ENCODE results near the gene CEMIP. TPM values are rescaled to one million over a fixed set of nuclear protein-coding genes. Genes with fewer than 3 reads are reported as not detected.

CEMIP gene
- total RNA-seq, 2 experiments from 2014 or later = not detected

DNA sequence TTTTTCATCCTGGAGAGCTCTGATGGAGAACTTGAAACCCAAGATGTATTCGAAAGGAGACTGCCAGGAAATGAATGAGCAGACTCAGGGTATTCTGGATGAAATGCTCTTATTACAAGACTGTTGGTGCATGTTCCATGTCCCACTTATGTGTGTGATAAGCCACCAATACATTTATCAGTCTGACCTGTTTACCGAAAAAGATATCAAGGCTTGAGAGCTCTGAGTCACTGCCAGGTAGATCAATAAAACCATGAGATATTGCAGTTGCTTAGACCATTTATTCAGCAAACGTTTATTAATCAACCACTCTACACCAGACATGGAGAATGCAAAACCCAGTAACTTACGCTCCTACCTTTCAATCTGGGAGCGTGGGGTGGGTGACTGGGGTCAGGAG, 17.2 kb downstream of the CEMIP start:
- no peaks in the 10 kb centered on the region for H3K4me1 Mint-ChIP-seq (ENCODE audit: low read depth)
- DNase-seq (no peak), ATAC-seq (ENCODE audit: poor library complexity) (no peak)
- CTCF ChIA-PET = no interaction called here
- H3K9me3 ChIP-seq (ENCODE audit: control insufficient read depth in 1 of 2, insufficient read depth in 1 of 2, low read length in 2 of 2) = no peaks in the 10 kb centered on the region
- POLR2A ChIA-PET = no interaction called here
- no peak overlapping the region for H3K27ac ChIP-seq (ENCODE audit: low read depth in 1 of 2, low read length in 2 of 2)
- H3K27me3 ChIP-seq (ENCODE audit: control insufficient read depth in 1 of 2, insufficient read depth in 2 of 2, low read length in 2 of 2) = peaks cover 5 to 6% of the 10 kb centered on the region in 2 experiments
- no peaks in the 10 kb centered on the region for H3K4me1 ChIP-seq (ENCODE audit: insufficient read depth, low read length)
- no peak overlapping the region for H3K4me3 Mint-ChIP-seq
- H3K9me3 Mint-ChIP-seq = no peaks in the 10 kb centered on the region
- H3K36me3 ChIP-seq (ENCODE audit: insufficient read depth, low read length) = no peaks in the 10 kb centered on the region
- TF ChIP-seq, protein P1, sequence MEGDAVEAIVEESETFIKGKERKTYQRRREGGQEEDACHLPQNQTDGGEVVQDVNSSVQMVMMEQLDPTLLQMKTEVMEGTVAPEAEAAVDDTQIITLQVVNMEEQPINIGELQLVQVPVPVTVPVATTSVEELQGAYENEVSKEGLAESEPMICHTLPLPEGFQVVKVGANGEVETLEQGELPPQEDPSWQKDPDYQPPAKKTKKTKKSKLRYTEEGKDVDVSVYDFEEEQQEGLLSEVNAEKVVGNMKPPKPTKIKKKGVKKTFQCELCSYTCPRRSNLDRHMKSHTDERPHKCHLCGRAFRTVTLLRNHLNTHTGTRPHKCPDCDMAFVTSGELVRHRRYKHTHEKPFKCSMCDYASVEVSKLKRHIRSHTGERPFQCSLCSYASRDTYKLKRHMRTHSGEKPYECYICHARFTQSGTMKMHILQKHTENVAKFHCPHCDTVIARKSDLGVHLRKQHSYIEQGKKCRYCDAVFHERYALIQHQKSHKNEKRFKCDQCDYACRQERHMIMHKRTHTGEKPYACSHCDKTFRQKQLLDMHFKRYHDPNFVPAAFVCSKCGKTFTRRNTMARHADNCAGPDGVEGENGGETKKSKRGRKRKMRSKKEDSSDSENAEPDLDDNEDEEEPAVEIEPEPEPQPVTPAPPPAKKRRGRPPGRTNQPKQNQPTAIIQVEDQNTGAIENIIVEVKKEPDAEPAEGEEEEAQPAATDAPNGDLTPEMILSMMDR (IDR thresholded peaks at IDR 0.05) = no peak
- H3K27me3 Mint-ChIP-seq = peaks cover 28% of the 10 kb centered on the region
- intact Hi-C loops (cut with DNase I, micrococcal nuclease) = no loop called here
- H3K27ac Mint-ChIP-seq = no peak overlapping the region
- H3K36me3 Mint-ChIP-seq (ENCODE audit: low read depth) = no peaks in the 10 kb centered on the region
- no peak overlapping the region for H3K4me3 ChIP-seq (ENCODE audit: low read length)

DNA sequence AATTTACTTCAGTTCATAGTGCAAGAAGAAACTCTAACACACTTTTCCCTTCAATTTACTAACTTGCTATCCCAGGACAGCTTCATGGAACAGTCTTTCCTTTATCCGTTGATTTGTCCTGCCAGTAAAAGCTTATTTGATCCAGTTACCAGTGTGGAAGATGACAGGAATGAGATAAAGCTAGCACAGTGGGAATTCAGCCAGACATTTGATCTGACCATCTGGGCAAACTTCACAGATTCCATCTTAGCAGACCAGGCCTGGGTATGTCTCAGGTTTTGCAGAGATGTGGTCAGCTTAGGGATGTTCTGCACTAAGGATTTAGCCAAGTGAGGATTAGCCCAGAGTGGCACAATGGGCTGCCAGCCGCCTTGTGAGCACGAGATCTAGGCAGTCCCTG, 19.7 kb downstream of the CEMIP start:
- Histone ChIP-seq H3K4me3 (ENCODE audit: low read length) (no peak overlapping the region), H3K9me3 (ENCODE audit: control insufficient read depth in 1 of 2, insufficient read depth in 1 of 2, low read length in 2 of 2) (no peaks in the 10 kb centered on the region), H3K36me3 (ENCODE audit: insufficient read depth, low read length) (no peaks in the 10 kb centered on the region), H3K27me3 (ENCODE audit: control insufficient read depth in 1 of 2, insufficient read depth in 2 of 2, low read length in 2 of 2) (peaks cover 4 to 5% of the 10 kb centered on the region in 2 experiments), H3K4me1 (ENCODE audit: insufficient read depth, low read length) (no peaks in the 10 kb centered on the region), H3K27ac (ENCODE audit: low read depth in 1 of 2, low read length in 2 of 2) (no peak overlapping the region)
- ATAC-seq (ENCODE audit: poor library complexity) (no peak), DNase-seq (no peak)
- TF ChIP-seq, protein P1 (IDR thresholded peaks at IDR 0.05) = no peak
- H3K27ac Mint-ChIP-seq = no peak overlapping the region
- ChIA-PET POLR2A (no interaction called here), CTCF (interaction anchor here (1.5 kb wide), 1 partner anchor 9 kb away, joined by 4 read pairs; no protein-coding TSS in a partner anchor)
- no peaks in the 10 kb centered on the region for H3K9me3 Mint-ChIP-seq
- H3K36me3 Mint-ChIP-seq (ENCODE audit: low read depth) = no peaks in the 10 kb centered on the region
- intact Hi-C loops (cut with DNase I, micrococcal nuclease) = no loop called here
- H3K27me3 Mint-ChIP-seq = peaks cover 20% of the 10 kb centered on the region
- peaks cover 4% of the 10 kb centered on the region for H3K4me1 Mint-ChIP-seq (ENCODE audit: low read depth)
- H3K4me3 Mint-ChIP-seq = no peak overlapping the region

DNA sequence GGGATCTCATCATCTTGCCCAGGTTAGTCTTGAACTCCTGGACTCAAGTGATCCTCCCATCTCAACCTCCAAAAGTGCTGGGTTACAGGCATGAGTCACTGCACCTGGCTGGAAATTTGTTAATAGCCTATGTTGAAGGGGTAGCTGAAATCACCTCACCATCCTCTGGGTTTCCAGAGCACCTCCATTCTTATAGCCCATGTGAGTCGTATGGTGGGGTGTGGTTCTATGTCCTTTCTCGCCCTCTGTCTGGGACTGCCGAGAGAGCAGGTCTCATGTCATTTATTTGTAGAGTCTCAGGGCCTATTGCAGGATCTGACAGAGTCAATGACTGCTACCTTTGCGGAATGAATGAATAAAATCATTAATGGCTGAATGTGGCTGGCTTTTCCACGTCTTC, 20.9 kb downstream of the CEMIP start:
- Histone ChIP-seq H3K36me3 (ENCODE audit: insufficient read depth, low read length) (no peaks in the 10 kb centered on the region), H3K27me3 (ENCODE audit: control insufficient read depth in 1 of 2, insufficient read depth in 2 of 2, low read length in 2 of 2) (peaks cover 0 to 5% of the 10 kb centered on the region in 2 experiments), H3K9me3 (ENCODE audit: control insufficient read depth in 1 of 2, insufficient read depth in 1 of 2, low read length in 2 of 2) (no peaks in the 10 kb centered on the region), H3K27ac (ENCODE audit: low read depth in 1 of 2, low read length in 2 of 2) (no peak overlapping the region), H3K4me1 (ENCODE audit: insufficient read depth, low read length) (peaks cover 6% of the 10 kb centered on the region), H3K4me3 (ENCODE audit: low read length) (no peak overlapping the region)
- ATAC-seq (ENCODE audit: poor library complexity) = no peak
- H3K36me3 Mint-ChIP-seq (ENCODE audit: low read depth) = no peaks in the 10 kb centered on the region
- H3K4me1 Mint-ChIP-seq (ENCODE audit: low read depth) = peaks cover 15% of the 10 kb centered on the region
- no peak overlapping the region for H3K4me3 Mint-ChIP-seq
- peaks cover 20% of the 10 kb centered on the region for H3K27me3 Mint-ChIP-seq
- DNase-seq = no peak
- ChIA-PET CTCF (no interaction called here), POLR2A (interaction anchor here (0.6 kb wide), 1 partner anchor 322 kb away, joined by 3 read pairs; no protein-coding TSS in a partner anchor)
- TF ChIP-seq, protein P1 (IDR thresholded peaks at IDR 0.05) = no peak
- H3K9me3 Mint-ChIP-seq = no peaks in the 10 kb centered on the region
- intact Hi-C loops (cut with DNase I, micrococcal nuclease) = no loop called here
- H3K27ac Mint-ChIP-seq = no peak overlapping the region
